ENCODE measurements around the gene USH1C. TPM values are rescaled to one million over a fixed set of nuclear protein-coding genes. Genes with fewer than 3 reads are reported as not detected.

The USH1C gene
- total and polyA plus RNA-seq, 9 of the 15 experiments (the other 6 are each of a cell fraction or from before 2014, with no cell fraction given), result 0.04 TPM; not detected in 8

- 0% methylated on average over 1 of the region's 1 CpG for WGBS (ENCODE audit: insufficient coverage, low coverage, missing lambda C conversion rate)
- Histone ChIP-seq H3K9ac (ENCODE audit: insufficient read depth in 1 of 2, low read depth in 2 of 2, low read length in 2 of 2) (no peak overlapping the region), H3K4me3 (no peak overlapping the region), H2AFZ (ENCODE audit: low read depth, low read length) (no peak overlapping the region), H3K4me1 (replicated peaks in 1 of 2; ENCODE audit: control insufficient read depth in 2 of 2, insufficient read depth in 2 of 2, low read length in 2 of 2) (no peaks in the 10 kb centered on the region), H3K27ac (ENCODE audit: extremely low read depth, low read depth, low read length) (no peak overlapping the region), H3K4me2 (ENCODE audit: insufficient read depth, low read length) (no peak overlapping the region), H3K27me3 (ENCODE audit: control insufficient read depth in 2 of 2, insufficient read depth in 2 of 2, low read length in 2 of 2) (peaks cover 2 to 44% of the 10 kb centered on the region in 2 experiments; a peak in 4 of 5 replicates), H3K79me2 (ENCODE audit: control insufficient read depth, insufficient read depth, low read length) (no peaks in the 10 kb centered on the region), H3K9me1 (ENCODE audit: control insufficient read depth, insufficient read depth, low read length) (no peaks in the 10 kb centered on the region), H3K36me3 (ENCODE audit: control insufficient read depth, insufficient read depth, low read length) (no peaks in the 10 kb centered on the region), H4K20me1 (replicated peaks; ENCODE audit: control insufficient read depth, insufficient read depth, low read length) (no peaks in the 10 kb centered on the region; the same call in 1 of the 2 replicates), H3K9me3 (replicated peaks; ENCODE audit: control insufficient read depth, insufficient read depth, low read depth, low read length) (no peaks in the 10 kb centered on the region)
- no peak for FAIRE-seq
- ChIA-PET CTCF (ENCODE audit: low intra/inter-chr PET ratio) (no interaction called here), POLR2A (no interaction called here)
- BruUV-seq (replicated peaks), result no TSS peak
- in situ Hi-C loops (cut with MboI) (no loop called here), intact Hi-C loops (cut with micrococcal nuclease) (no loop called here)
- no peak for DNase-seq (ENCODE audit: extremely low read depth in 1 of 4, low spot score in 3 of 4)
- no peak for TF ChIP-seq NR0B1 (IDR thresholded peaks at IDR 0.05; ENCODE audit: partially characterized antibody)
- no peak for ATAC-seq
Observed at GRCh38 chr11:17488563-17488962, 55.7 kb downstream of the USH1C start.

DNA sequence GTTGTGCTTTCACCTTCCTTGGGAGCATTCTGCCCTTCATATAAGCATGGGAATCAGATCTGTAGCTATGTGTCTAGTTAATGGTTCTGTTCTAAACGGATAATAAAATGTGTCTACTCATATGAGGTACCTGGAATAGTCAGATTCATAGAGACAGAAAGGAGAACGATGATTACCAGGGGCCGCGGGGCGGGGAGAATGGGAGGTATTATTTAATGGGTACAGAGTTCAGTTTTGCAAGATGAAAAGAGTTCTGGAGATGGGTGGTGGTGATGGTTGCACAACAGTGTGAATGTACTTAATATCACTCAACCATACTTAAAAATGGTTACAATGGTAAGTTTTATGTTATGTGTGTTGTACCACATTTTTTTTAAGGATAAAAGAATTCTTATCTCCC, 57.6 kb downstream of the USH1C start:
- Histone ChIP-seq H3K36me3 (ENCODE audit: control insufficient read depth, insufficient read depth, low read length) (no peaks in the 10 kb centered on the region), H3K4me1 (replicated peaks in 1 of 2; ENCODE audit: control insufficient read depth in 2 of 2, insufficient read depth in 2 of 2, low read length in 2 of 2) (no peaks in the 10 kb centered on the region), H3K4me2 (ENCODE audit: insufficient read depth, low read length) (no peak overlapping the region), H3K79me2 (ENCODE audit: control insufficient read depth, insufficient read depth, low read length) (no peaks in the 10 kb centered on the region), H2AFZ (ENCODE audit: low read depth, low read length) (no peak overlapping the region), H3K9ac (ENCODE audit: insufficient read depth in 1 of 2, low read depth in 2 of 2, low read length in 2 of 2) (no peak overlapping the region), H4K20me1 (replicated peaks; ENCODE audit: control insufficient read depth, insufficient read depth, low read length) (no peaks in the 10 kb centered on the region), H3K9me1 (ENCODE audit: control insufficient read depth, insufficient read depth, low read length) (no peaks in the 10 kb centered on the region), H3K27me3 (ENCODE audit: control insufficient read depth in 2 of 2, insufficient read depth in 2 of 2, low read length in 2 of 2) (peaks cover 2 to 36% of the 10 kb centered on the region in 2 experiments; a peak in 4 of 5 replicates), H3K4me3 (no peak overlapping the region), H3K9me3 (replicated peaks; ENCODE audit: control insufficient read depth, insufficient read depth, low read depth, low read length) (no peaks in the 10 kb centered on the region), H3K27ac (ENCODE audit: extremely low read depth, low read depth, low read length) (no peak overlapping the region)
- ATAC-seq (no peak), DNase-seq (ENCODE audit: extremely low read depth in 1 of 4, low spot score in 3 of 4) (no peak), FAIRE-seq (no peak)
- no TSS peak for BruUV-seq (replicated peaks)
- CTCF ChIA-PET (ENCODE audit: low intra/inter-chr PET ratio), result no interaction called here
- POLR2A ChIA-PET, result interaction anchor here (0.6 kb wide), 1 partner anchor 75 kb away, joined by 3 read pairs; no protein-coding TSS in a partner anchor
- intact Hi-C loops (cut with micrococcal nuclease) (no loop called here), in situ Hi-C loops (cut with MboI) (no loop called here)
- WGBS (ENCODE audit: insufficient coverage, low coverage, missing lambda C conversion rate), result 0% methylated on average over 5 of the region's 5 CpGs
- TF ChIP-seq E2F1 (CRISPR knock-in tag; IDR thresholded peaks at IDR 0.05) (no peak), TRIM24 (IDR thresholded peaks at IDR 0.05) (no peak), IFI16 (CRISPR knock-in tag; IDR thresholded peaks at IDR 0.05) (no peak), NFIC (IDR thresholded peaks at IDR 0.05) (no peak), NR0B1 (IDR thresholded peaks at IDR 0.05; ENCODE audit: partially characterized antibody) (no peak)
- TF ChIP-seq, protein P1, sequence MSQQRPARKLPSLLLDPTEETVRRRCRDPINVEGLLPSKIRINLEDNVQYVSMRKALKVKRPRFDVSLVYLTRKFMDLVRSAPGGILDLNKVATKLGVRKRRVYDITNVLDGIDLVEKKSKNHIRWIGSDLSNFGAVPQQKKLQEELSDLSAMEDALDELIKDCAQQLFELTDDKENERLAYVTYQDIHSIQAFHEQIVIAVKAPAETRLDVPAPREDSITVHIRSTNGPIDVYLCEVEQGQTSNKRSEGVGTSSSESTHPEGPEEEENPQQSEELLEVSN (IDR thresholded peaks at IDR 0.05; ENCODE audit: borderline replicate concordance in 1 of 2, extremely low read depth in 1 of 2, insufficient read depth in 1 of 2, insufficient read length in 1 of 2, low read depth in 1 of 2, low read length in 1 of 2, poor library complexity in 1 of 2, severe bottlenecking in 1 of 2), result no peak
- TF ChIP-seq, protein P2, sequence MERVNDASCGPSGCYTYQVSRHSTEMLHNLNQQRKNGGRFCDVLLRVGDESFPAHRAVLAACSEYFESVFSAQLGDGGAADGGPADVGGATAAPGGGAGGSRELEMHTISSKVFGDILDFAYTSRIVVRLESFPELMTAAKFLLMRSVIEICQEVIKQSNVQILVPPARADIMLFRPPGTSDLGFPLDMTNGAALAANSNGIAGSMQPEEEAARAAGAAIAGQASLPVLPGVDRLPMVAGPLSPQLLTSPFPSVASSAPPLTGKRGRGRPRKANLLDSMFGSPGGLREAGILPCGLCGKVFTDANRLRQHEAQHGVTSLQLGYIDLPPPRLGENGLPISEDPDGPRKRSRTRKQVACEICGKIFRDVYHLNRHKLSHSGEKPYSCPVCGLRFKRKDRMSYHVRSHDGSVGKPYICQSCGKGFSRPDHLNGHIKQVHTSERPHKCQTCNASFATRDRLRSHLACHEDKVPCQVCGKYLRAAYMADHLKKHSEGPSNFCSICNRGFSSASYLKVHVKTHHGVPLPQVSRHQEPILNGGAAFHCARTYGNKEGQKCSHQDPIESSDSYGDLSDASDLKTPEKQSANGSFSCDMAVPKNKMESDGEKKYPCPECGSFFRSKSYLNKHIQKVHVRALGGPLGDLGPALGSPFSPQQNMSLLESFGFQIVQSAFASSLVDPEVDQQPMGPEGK (CRISPR knock-in tag; IDR thresholded peaks at IDR 0.05; ENCODE audit: borderline replicate concordance), result no peak
